AG09319 (cell line): ENCODE data around the gene TMEM45B.
A peak's percentile ranks its signal among the peaks of the same experiment; 100 is the strongest.

Experiments
- DNase-seq: peaks from one replicate; pipeline ENCODE4 v3.0.0-alpha.2; 2010; ENCODE audit warnings: low read depth; ENCODE audit errors: extremely low read depth
- CTCF ChIP-seq: IDR thresholded peaks from 2 replicates; pipeline ENCODE4 v1.5.1; 2011; ENCODE audit warnings: low read depth, mild to moderate bottlenecking, inconsistent platforms, low read length, moderate library complexity

TMEM45B gene

GRCh38 chr11:129881570-129882170, 66.0 kb downstream of the TMEM45B start:
- DNase-seq, result no peak
- TF ChIP-seq CTCF, result peak; percentile 53

GRCh38 chr11:129884581-129884980, 68.9 kb downstream of the TMEM45B start:
- no peak for DNase-seq
- TF ChIP-seq CTCF, result no peak

GRCh38 chr11:129885381-129885780, 69.7 kb downstream of the TMEM45B start:
- TF ChIP-seq CTCF, result no peak

GRCh38 chr11:129888451-129888850, 72.8 kb downstream of the TMEM45B start:
- no peak for DNase-seq

More at GRCh38 chr11:129885381-129885780, 69.7 kb downstream of the TMEM45B start:
- no peak for DNase-seq

GRCh38 chr11:129894278-129895125, 78.9 kb downstream of the TMEM45B start:
- no peak for TF ChIP-seq CTCF
- no peak for DNase-seq

More at GRCh38 chr11:129888451-129888850, 72.8 kb downstream of the TMEM45B start:
- TF ChIP-seq CTCF, result no peak

GRCh38 chr11:129895126-129896041, 79.7 kb downstream of the TMEM45B start, which contains the start of gene NFRKB:
TSS of gene NFRKB (minus strand) at chr11:129895578. CDS start at chr11:129892849, 2,729 bp downstream.
- DNase-seq, result peak; percentile 15
- no peak for TF ChIP-seq CTCF
